ENCODE results near the gene H6PD.

DNA sequence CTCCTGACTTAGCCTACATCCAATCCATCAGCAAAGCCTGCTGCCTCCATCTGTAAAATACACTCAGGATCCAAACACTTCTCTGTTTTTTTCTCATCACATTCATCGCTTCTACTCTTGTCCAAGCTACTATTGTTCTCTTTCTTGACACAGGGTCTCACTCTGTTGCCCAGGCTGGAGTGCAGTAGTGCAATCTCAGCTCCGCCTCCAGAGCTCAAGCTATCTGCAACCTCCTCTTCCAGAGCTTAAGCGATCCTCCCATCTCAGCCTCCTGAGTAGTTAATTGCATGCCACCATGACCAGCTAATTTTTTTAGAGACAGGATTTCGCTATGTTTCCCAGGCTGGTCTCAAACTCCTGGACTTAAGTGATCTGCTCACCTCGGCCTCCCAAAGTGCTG, 44.3 kb upstream of the H6PD start:
- TF ChIP-seq, protein P1, sequence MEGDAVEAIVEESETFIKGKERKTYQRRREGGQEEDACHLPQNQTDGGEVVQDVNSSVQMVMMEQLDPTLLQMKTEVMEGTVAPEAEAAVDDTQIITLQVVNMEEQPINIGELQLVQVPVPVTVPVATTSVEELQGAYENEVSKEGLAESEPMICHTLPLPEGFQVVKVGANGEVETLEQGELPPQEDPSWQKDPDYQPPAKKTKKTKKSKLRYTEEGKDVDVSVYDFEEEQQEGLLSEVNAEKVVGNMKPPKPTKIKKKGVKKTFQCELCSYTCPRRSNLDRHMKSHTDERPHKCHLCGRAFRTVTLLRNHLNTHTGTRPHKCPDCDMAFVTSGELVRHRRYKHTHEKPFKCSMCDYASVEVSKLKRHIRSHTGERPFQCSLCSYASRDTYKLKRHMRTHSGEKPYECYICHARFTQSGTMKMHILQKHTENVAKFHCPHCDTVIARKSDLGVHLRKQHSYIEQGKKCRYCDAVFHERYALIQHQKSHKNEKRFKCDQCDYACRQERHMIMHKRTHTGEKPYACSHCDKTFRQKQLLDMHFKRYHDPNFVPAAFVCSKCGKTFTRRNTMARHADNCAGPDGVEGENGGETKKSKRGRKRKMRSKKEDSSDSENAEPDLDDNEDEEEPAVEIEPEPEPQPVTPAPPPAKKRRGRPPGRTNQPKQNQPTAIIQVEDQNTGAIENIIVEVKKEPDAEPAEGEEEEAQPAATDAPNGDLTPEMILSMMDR (optimal IDR thresholded peaks at IDR 0.05 in 1 of 3, IDR thresholded peaks at IDR 0.05 in 1 of 3, conservative IDR thresholded peaks at IDR 0.05 in 1 of 3; ENCODE audit: extremely low read depth in 1 of 3, insufficient read depth in 2 of 3, low read length in 3 of 3) = no peak
- no peak for TF ChIP-seq EZH2 (IDR thresholded peaks at IDR 0.05; ENCODE audit: low read length)

Data from keratinocyte (primary cell).